ENCODE data around the gene IRF7. TPM values are rescaled to one million over a fixed set of nuclear protein-coding genes. Genes with fewer than 3 reads are reported as not detected.
A peak's percentile ranks its signal among the peaks of the same experiment; 100 is the strongest.

Gene IRF7
- total and polyA plus RNA-seq, 9 of the 15 experiments (the other 6 are each of a cell fraction or from before 2014, with no cell fraction given), result 0.27 to 7.6 (median 1.8) TPM

DNA sequence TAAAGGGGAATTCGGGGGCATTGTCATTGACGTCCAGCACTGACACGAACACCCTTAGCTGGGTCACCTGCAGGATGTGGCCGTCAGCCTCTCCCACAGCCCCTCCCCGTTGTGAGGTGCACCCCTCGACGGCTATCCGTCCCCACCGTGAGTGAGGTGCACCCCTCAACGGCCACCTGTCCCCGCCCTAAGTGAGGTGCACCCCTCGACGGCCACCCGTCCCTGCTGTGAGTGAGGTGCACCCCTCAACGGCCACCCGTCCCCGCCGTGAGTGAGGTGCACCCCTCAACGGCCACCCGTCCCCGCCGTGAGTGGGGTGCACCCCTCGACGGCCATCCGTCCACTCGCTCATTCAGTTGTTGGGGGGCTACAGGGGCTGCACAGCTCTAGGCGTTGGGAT, 6.1 kb upstream of the IRF7 start:
- TF ChIP-seq, protein P1, sequence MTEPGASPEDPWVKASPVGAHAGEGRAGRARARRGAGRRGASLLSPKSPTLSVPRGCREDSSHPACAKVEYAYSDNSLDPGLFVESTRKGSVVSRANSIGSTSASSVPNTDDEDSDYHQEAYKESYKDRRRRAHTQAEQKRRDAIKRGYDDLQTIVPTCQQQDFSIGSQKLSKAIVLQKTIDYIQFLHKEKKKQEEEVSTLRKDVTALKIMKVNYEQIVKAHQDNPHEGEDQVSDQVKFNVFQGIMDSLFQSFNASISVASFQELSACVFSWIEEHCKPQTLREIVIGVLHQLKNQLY (CRISPR knock-in tag; conservative IDR thresholded peaks at IDR 0.05), result no peak
- no peak for TF ChIP-seq HMGN3 (IDR thresholded peaks at IDR 0.05; ENCODE audit: borderline replicate concordance, extremely low read depth, insufficient read length, low read depth, low read length)
- peak; percentile 47 for TF ChIP-seq RBM22 (IDR thresholded peaks at IDR 0.05; ENCODE audit: low read depth, low read length, poor library complexity, severe bottlenecking)
- TF ChIP-seq PYGO2 (tag; IDR thresholded peaks at IDR 0.05), result no peak
- no peak for TF ChIP-seq KLF16 (IDR thresholded peaks at IDR 0.05)
- FAIRE-seq, result no peak
- Histone ChIP-seq H3K27me3 (ENCODE audit: control insufficient read depth in 2 of 2, insufficient read depth in 2 of 2, low read length in 2 of 2) (no peaks in the 10 kb centered on the region), H4K20me1 (replicated peaks; ENCODE audit: control insufficient read depth, insufficient read depth, low read length) (no peaks in the 10 kb centered on the region), H3K4me2 (ENCODE audit: insufficient read depth, low read length) (no peak overlapping the region), H3K79me2 (ENCODE audit: control insufficient read depth, insufficient read depth, low read length) (no peaks in the 10 kb centered on the region; the same call in 2 of the 3 replicates), H3K9me1 (ENCODE audit: control insufficient read depth, insufficient read depth, low read length) (peaks cover 6% of the 10 kb centered on the region), H3K9ac (ENCODE audit: insufficient read depth in 1 of 2, low read depth in 2 of 2, low read length in 2 of 2) (no peak overlapping the region), H3K27ac (ENCODE audit: extremely low read depth, low read depth, low read length) (no peak overlapping the region), H3K4me1 (replicated peaks in 1 of 2; ENCODE audit: control insufficient read depth in 2 of 2, insufficient read depth in 2 of 2, low read length in 2 of 2) (peaks cover 0 to 72% of the 10 kb centered on the region in 2 experiments; a peak in 2 of 5 replicates), H3K36me3 (ENCODE audit: control insufficient read depth, insufficient read depth, low read length) (peaks cover 33% of the 10 kb centered on the region; the same call in 2 of the 3 replicates), H2AFZ (ENCODE audit: low read depth, low read length) (no peak overlapping the region), H3K4me3 (no peak overlapping the region), H3K9me3 (replicated peaks; ENCODE audit: control insufficient read depth, insufficient read depth, low read depth, low read length) (no peaks in the 10 kb centered on the region)
- no peak for ATAC-seq
- ChIA-PET CTCF (ENCODE audit: low intra/inter-chr PET ratio) (interaction anchor here (0.6 kb wide), 1 partner anchor 40 kb away, joined by 3 read pairs; no protein-coding TSS in a partner anchor), POLR2A (no interaction called here)
- BruUV-seq (replicated peaks), result no TSS peak
- no peak for DNase-seq (ENCODE audit: extremely low read depth in 1 of 4, low spot score in 3 of 4)
- intact Hi-C loops (cut with micrococcal nuclease), result no loop called here
- in situ Hi-C loops (cut with MboI), result no loop called here
- WGBS (ENCODE audit: insufficient coverage, low coverage, missing lambda C conversion rate), result 86% methylated on average over 27 of the region's 27 CpGs
